Activated CD4-positive, alpha-beta T cell treated with anti-CD3 and anti-CD28 coated beads, Interleukin-2, amount 50 U/mL, for 1 hour (primary cell): Measurements from ENCODE around the gene SHISA5.

Experiments used
- DNase-seq: peaks from one replicate; pipeline ENCODE4 v3.0.0-alpha.2; 2020

SHISA5 gene

GRCh38 chr3:48456456-48456855, 47.5 kb downstream of the SHISA5 start:
- no peak for DNase-seq

- no peak for DNase-seq
Observed at GRCh38 chr3:48451270-48451669, 52.7 kb downstream of the SHISA5 start.

- DNase-seq, result peak; percentile 82
Observed at GRCh38 chr3:48446425-48447193, 57.4 kb downstream of the SHISA5 start, which contains the start of gene ATRIP. TSS of gene ATRIP (plus strand) at chr3:48446737. CDS start at chr3:48446846, 109 bp downstream.

- DNase-seq, result no peak
Observed at GRCh38 chr3:48446043-48446424, 57.9 kb downstream of the SHISA5 start.

GRCh38 chr3:48445277-48445882, 58.6 kb downstream of the SHISA5 start:
- no peak for DNase-seq

DNA sequence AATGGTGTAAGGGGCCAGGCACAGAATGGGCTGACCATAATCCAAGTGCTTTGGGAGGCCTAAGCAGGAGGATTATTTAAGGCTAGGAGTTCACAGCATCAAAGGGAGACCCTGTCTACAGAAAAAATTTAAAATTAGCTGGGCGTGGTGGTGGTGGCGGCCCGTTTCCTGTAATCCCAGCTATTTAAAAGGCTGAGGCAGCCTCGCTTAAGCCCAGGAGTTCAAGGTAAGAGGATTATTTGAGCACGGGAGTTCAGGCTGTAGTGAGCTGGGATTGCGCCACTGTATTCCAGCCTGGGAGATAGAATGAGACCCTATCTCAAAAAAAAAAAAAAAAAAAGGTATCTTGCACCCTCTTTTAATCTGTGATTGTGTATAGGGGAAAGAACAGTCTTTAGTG, 62.0 kb downstream of the SHISA5 start:
- no peak for DNase-seq

DNA sequence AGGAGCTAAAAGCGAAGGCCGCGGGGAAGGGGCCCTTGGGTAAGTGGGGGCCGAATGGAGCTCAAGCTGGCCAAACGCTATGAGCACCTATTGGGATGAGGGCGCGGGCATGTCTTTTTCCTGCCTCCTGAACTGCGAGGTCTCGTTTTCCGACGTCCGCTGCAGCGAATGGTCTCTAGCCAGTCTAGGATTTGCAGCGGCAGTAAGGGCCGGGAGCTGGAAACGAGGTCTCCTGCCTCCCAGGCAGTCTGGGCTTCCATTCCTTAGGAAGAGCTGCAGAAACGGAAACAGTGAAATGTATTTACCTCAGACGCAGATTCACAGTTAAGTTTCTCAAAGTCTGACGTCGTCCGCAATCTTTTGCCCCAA, 63.4 kb downstream of the SHISA5 start:
- no peak for DNase-seq

DNA sequence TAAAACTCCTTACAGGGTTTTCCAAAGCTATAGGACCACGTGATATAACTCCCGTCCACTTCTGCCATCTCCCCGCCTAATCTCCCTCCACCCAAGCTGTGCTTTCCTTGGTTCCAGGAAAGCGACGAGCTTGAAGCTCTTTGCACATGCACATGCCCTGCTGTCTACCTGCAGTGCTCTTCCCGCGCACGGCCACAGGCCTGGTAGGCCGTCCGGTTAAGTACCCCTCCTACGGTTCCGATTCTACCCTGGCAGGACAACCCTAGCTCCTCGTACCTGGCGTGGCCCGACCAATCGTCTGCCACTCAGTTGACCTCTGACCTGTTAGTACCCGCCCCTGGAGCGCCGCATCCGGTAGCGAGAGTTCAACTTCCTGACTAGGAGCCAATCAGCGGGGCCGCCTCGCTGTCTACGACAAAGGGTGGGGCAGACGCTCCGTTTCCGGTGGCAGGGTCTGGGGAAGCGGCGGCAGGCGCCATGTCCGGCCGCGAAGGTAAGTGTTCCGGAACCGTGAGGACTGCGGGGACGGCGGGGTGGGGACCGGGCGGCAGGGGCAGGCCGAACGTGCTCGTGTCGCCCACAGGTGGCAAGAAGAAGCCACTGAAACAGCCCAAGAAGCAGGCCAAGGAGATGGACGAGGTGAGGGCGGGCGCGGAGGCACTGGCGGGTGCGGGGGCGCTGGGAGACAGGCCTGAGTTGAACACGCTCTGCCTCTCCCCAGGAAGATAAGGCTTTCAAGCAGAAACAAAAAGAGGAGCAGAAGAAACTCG, 64.0 kb downstream of the SHISA5 start, which contains the start of the genes CCDC51 and TMA7:
Gene CCDC51, minus strand, starts transcription at position 300 of the 770 bp plus-strand sequence. CDS start 4,991 bp downstream, outside the sequence.
Gene TMA7, plus strand, starts transcription at position 438 of the 770 bp plus-strand sequence. Its CDS starts 40 bp downstream, at position 478.
- peak; percentile 98 for DNase-seq

DNA sequence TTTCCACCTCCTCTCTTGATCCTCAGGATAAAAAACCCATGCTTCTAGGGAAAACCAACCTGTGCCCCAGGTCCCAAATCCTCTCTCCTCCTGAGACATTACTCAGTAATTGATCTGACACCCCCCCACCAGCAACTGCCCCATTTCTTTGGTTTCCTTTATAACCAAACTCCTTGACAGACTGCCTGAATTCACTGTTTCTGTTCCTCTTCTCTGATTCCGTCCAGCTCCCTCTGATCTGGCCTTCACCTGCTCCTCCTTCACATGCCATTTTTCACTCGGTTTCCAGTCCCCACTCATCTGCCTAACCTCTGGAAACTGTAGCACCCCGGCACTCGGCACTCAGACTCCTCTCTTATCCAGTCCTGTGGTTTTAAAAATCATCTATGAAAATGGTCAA, 66.2 kb downstream of the SHISA5 start:
- DNase-seq, result no peak

- DNase-seq, result no peak
Observed at GRCh38 chr3:48436855-48437254, 67.1 kb downstream of the SHISA5 start.

DNA sequence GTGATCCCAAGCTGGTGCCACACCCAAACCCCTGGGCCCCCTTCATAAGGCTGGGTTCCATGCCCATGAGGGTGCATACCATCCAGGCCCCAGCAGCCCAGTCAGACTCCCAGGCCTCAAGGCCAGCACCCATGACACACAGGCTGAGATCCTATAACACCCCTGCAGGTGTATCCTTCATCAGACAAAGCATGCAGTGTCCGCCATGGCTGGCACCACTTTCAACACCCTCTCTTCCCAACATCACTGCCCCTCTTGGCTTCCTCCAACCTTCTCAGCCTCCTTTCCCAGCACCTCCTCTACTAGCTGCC, 67.5 kb downstream of the SHISA5 start:
- no peak for DNase-seq

DNA sequence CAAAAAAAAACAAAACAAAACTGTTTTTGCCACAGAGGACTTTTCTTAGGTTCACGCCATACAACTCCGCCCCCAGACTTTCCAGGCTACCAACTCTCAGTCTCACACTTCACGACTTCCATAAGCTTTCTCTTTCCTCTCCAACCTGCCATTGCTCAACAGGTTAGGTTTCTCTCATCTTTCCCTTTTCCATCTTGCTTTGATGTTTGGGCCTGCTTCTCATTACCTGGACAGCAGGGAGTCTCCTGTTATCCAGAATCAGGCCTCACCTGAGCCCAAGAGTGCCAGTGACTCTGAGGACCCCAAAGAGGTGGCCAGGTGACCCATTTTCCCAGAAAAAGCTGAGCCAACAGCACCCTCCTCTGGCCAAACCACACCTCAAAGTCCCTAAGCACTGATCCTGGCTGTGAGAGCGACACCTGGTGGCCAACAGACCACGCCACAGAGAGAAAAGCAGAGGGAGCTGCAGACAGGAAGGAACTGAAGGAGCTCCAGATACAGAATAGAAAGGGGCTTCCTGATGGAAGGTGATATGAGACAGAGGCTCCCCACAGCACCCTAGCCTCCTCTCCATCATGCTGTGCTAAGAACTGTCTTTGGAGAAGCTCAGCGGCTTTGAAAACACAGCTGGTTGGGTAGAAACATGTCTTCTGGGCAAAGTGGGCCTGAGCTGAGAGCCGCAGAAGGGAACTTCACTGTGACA, 68.0 kb downstream of the SHISA5 start:
- DNase-seq, result peak; percentile 85

- DNase-seq, result no peak
Observed at GRCh38 chr3:48435223-48435595, 68.8 kb downstream of the SHISA5 start.

- DNase-seq, result no peak
Observed at GRCh38 chr3:48434591-48435222, 69.3 kb downstream of the SHISA5 start.

DNA sequence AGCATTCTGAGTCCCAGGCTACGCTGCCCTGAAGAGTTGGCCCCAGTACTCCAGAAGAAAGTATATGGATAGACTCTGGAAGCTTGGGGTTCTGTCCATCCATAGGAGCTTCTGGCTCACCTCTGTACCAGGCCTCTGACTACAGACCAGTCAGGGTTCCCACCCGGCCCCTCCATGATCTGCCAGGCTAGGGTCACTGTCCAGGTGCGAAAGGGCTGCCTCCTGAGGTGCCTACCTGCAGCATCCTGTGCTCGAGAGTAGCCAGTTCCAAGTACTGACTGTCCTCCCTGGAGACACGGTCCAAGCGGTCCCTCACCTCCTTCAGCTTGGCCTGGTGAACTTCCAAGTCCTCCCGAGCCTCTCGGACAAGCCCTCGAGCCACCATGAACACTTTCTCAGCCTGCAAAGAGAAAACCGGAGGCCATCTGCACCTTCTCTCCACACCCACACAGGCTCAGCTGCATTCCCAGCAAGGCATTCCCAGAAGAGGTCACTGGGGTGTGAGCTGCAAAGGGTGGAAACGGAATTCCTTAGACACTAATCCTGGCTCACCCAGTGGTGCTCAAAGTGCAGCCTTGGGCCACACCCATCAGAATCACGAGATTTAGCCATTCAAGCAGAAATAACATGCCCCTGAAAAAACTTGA, 70.4 kb downstream of the SHISA5 start:
- DNase-seq, result no peak

- no peak for DNase-seq
Observed at GRCh38 chr3:48432411-48433371, 71.3 kb downstream of the SHISA5 start.

DNA sequence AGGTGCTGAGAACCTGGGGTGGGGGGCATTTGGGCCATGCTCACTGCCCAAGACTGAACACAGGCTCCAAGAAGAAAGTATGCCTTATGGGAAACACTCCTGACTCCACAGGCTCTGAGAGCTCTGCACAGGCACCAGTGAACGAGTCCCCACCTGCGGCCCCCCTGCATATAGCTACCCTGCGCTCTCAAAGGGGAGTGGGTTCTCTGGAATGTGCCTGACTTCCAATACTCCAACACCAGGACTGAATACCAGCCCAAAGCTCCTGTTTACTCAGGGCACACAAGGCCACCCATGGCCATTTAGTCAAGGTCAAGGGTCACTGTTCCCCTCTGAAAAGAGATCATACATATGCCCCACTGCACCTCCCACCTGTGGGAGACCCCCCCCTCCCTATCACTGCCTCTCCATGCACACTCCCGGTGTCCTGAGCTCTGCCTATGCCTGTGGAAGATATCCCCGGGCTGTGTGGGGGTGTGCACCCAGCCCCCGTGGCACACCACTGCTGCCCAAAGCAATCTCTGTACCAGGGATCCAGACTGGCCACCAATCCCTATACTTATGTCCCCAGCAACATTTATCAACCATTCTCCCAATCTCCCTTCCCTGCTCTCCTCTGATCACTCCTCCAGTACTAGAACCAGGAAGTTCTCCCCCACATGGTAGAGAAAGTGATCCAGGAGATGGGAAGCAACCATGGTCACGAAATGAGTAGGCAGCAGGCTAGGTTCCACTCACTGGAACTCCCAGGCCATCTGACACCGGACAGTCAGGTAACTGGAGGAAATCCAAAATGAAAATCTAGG, 72.5 kb downstream of the SHISA5 start:
- DNase-seq, result no peak

DNA sequence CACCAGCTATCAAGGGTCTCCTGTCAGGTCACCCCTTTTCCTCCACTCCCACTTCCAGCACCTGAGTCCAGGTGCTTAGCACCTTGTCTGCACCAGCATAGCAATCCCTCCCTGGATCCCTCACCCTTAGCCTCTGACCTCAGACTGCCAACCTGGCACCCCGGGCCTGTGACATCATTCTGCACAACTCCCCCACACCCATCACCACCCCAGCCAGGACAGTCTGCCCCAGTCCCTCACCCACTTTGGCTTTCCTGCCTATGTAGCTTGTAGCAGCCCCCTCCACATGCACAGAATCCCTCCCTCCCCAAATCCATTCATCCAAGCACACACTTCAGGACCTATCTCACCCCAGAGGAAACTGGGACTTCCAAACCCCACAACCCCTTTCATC, 73.3 kb downstream of the SHISA5 start:
- no peak for DNase-seq

DNA sequence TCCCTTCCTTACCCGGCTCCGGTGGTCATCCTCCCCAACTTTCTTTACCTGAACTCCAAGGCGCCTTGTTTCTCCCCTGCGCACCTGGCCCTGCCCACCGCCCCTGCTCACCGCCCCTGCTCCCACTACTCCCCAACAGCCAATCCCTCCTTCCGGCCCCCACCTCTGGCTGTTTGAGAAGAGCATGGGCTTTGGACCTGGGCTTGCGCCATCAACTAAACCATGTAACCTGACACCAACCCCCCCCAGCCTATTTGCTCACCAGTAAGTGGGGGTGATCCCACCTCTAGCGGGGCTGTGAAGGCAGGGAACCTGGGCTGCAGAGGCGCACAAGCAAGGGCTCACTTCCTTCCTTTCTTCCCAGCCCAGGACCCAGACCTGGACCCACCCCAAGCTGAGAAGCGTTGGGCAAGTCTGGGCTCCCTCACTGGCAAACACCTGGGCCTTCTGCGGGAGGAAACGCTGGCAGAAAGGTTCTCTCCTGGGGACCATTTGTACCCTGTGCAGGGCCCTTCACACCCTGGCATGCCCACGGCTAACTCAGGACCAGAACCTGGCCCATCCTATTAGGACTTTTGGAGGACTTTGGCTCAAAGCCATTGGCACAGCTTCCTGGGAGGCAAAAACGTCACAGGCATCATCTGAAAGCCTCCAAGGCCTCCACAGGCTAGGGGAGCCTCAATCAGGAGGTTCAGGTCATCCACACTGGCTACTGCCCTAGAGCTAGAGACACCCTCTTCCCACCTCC, 73.8 kb downstream of the SHISA5 start, which contains the start of gene PLXNB1:
Gene PLXNB1, minus strand, starts transcription at position 127 of the 748 bp plus-strand sequence. CDS start 5,475 bp downstream, outside the sequence.
- no peak for DNase-seq
